HG03196 (cell line): ENCODE data around the gene SOBP.

Experiments
- ATAC-seq: cut with Tn5 transposase; IDR thresholded peaks from one replicate; pipeline ENCODE4 v1.9.1; 2021; ENCODE audit not compliant: unreplicated experiment

SOBP gene

DNA sequence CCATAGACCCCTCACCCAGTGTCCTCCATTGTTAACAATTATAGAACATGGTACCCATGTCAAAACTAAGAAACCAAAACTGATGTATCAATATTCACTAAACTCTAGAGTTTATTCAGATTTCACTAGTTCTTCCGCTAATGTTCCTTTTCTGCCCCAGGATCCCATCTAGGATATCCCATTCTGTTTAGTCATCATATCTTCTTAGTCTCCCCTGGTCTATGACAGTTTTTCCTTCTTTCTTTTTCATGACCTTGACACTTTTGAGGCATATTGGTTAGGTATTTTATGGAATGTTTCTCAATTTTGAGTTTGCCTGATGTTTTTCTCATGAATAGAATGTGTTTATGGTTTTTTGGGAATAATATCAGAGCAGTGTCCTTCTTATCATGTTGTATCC lies 187.5 kb downstream of the SOBP start:
- no peak for ATAC-seq

DNA sequence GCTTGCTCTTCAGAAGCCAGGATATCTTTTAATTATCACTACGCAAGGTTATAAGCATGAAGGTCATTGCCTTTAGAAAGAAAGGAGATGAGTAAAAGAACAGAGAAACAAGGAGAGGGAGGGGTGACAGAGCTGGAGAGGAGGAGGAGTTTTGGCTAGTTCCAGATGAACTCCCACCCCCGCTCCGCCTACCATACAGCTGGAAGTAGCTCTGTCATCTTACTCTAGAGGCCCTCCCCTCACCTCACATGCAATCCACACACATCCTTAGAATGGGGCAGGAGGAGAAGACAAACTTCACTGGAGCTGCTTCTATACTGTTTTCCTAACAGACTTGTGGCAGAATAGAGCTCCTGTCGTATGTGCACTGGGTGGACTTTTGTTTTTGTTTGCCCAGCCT lies 189.5 kb downstream of the SOBP start:
- no peak for ATAC-seq

- no peak for ATAC-seq
These were observed 192.8 kb downstream of the SOBP start for GRCh38 chr6:107682721-107683120.

DNA sequence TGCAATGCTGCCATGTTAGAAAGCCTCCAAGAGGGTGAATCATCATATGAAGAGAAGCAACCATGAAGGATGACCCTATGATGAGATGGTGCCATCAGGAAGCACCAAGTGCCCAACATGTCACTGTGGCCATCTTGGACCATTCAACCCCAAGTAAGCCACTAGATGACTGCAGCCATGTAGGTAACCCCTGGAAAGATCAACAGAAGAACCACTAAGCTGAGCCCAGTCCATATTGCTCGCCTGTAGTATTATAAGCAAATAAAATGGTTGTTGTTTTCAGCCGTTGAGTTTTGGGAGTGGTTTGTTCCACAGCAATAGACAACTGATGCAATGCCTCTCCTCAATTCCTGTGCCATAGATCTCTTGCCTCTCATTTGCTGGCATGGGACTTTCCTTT lies 193.3 kb downstream of the SOBP start:
- ATAC-seq: no peak

- no peak for ATAC-seq
These were observed 195.1 kb downstream of the SOBP start for GRCh38 chr6:107684996-107685395.

DNA sequence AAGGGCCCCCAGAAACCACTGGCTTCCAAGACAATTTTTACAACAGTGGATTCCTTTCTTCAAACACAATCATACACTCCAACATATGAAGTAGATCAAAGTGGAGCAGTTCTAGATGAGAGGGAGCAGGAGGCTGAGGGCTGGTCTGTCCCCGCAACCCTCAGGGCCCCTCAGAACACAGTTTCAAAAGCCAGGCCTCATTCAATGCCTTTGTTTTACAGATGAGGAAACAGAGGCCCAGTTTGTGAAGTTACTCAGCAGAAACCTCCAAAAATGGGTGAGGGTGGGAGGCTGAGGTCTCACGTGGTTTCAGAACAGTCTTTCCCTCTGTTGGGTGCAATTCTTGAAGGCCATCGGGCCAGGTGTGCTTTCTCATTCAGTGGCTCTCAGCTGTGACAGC lies 199.3 kb downstream of the SOBP start:
- ATAC-seq: no peak

GRCh38 chr6:107689951-107690642 lies 200.2 kb downstream of the SOBP start:
- no peak for ATAC-seq

DNA sequence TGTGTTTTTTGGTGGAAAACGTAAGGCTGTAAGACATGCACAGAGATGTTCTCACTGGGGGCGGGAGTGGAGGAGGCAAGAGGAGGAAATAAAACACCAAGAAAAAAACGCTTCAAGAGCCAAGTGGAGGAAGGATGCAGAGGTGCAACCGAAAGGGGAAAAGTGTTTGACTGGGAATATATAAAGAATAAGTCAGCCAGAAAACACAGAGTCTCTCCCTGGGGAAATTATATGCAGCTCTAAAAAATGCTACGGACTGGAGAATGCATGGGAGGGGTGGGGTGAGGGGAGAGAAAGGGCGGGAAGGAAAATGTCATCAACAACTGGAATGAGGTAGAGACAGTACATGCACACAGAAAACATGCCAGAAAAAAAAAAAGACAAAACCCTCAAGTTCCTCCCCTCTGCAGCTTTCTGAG lies 200.7 kb downstream of the SOBP start:
- no peak for ATAC-seq

- no peak for ATAC-seq
These were observed 201.3 kb downstream of the SOBP start for GRCh38 chr6:107691062-107691751.

DNA sequence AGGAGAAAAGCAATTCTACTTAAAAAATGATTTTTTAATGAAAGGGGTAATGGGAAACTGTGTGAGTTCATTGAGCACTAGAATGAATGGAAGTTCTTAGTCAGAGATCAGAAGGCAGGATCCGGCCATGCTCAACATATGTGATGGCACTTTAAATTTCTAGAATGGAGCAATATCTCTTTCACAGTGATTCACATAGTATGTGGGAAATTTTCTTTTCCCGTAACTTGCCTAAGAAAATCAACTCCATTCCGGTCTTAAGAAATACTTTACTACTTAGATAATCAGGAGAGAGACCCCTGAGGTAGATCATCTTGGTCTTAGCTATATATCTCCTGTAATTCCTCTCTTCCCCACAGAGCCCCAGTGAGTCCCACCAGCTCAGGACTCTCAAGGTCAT lies 202.4 kb downstream of the SOBP start:
- no peak for ATAC-seq

DNA sequence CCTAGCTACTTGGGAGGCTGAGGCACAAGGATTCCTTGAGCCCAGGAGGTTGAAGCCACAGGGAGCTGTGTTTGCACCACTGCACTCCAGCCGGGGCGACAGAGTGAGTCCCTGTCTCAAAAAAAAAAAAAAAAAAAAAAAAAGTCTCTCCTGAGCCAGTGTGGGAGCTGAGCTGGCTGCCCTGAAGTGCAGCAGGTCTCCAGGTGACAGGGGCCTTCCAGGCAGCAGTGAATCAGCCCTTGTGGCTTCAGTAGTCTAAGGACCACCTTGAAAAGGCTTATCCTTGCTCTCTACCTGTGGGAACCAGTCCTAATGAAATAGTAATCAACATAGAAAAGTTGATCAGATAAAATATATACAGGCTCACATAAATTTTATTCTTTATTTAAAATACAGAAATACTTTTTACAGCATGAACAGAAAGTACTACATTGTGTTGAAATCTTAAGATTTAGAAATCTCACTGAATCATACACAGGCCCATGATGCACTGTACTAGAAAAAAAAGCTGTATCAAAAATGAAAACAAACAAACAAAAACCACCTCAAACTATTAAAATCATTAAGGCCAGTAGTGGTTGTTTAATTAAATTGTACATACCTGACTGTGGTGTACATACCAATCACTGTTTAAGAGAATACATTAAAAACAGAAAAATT lies 205.3 kb downstream of the SOBP start:
- ATAC-seq: no peak

- ATAC-seq: no peak
These were observed 207.8 kb downstream of the SOBP start for GRCh38 chr6:107697682-107698081.

GRCh38 chr6:107698146-107698545 lies 208.2 kb downstream of the SOBP start:
- ATAC-seq: no peak

DNA sequence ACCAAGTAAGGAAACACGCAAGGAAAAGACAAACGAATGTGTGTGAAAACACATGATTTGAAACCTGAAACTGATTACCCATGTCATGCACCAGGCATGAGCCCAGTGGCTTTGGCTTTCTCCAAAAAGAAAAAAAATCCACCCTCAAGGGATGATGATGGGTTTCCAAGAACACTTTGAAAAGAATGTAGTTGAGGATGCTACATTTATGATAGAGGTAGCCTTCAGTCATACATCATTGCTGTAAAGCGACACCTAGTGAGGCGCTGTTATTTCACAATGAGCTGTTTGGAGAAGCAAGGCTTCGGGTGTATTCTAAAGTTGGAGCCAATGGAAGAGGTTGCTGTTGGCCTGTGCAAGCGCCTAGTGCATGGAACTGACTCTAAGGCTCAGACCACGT lies 209.3 kb downstream of the SOBP start:
- no peak for ATAC-seq

DNA sequence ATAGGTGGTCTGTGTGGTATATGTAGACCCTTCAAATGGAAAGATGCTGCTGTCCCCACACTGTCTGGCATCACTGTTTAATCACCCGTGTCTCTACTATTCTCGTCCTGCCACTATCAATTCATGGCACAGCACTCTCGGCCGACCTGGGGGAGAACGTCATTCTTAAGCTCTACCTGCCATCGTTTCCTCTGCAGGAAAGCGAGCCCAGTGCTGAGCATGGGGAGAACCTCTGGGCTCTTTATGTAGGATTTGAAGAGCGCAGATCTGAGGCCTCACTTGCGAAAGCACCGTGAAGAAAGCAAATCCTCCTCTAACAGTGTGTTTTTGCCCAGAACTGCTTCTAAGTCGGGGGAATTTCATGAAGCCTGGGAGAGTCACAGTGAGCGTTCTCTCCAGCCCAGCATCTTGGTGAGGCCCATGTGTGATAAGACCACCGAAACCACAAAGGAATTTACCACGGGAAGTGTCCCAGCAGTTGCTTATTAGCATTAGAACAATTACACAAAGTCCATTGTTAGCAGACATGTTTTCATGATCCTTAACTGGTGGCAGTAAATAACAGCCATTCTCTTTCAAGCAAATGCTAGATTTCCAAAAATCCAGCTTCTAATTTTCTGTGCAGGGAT lies 209.9 kb downstream of the SOBP start:
- no peak for ATAC-seq

GRCh38 chr6:107703606-107704005 lies 213.7 kb downstream of the SOBP start:
- ATAC-seq: no peak

- no peak for ATAC-seq
These were observed 214.6 kb downstream of the SOBP start for GRCh38 chr6:107704347-107705013.

GRCh38 chr6:107706516-107707115 lies 216.7 kb downstream of the SOBP start:
- ATAC-seq: no peak

DNA sequence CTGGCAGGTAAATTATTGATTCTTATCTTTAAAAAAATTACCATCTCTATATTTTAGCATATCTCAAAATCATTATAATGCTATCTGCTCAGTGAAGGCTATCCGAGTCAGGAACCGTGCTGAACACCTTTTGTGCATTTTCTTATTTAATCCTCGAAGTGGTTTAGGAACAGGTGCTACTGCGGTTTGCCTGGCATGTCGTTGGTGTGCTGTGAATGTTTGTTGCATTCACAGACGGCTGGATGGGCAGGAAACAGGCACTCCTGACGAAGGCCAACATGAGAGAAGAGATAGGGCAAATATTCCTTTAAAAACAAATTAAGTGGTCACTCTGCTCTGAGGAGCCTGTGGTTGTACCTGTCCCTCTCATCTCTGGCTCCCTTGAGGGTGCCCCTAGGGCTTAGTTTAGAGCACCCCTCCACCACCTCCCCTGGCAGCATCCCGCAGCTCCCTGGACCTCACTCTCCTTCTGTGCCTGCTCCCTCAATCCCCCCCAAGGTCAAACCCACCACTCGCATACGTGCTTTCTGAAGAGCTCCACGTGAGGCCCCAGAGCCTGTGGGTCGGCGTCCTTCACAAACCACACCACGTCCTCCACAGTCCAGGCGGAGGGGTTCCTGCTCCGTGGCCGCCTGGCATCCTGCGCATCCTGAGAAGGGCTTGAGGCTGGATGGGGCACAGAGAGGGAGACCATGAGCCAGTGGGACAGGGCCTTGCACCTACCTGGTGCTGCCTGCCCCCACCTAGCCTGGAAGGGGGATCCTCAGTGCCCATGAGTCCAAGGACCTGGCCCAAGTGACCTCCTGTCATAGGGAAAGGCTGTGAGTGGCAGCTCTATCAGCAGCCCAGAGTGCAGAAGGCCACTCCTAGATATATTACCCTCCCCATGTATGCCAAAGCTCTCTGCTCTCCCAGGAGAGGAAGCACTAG lies 217.7 kb downstream of the SOBP start:
- ATAC-seq: no peak

- no peak for ATAC-seq
These were observed 218.5 kb downstream of the SOBP start for GRCh38 chr6:107708435-107708834.
